22Rv1 (cell line): ENCODE results near the gene FOXS1.

Experiments used
- H3K27ac ChIP-seq: fragments of 450-650 bp; 2 replicates; pipeline ENCODE4 v1.5.1; 2017
- CTCF ChIP-seq: fragments of 450-650 bp; IDR thresholded peaks from 2 replicates; pipeline ENCODE4 v1.5.1; 2017; ENCODE audit warnings: mild to moderate bottlenecking
- ZFX ChIP-seq: fragments of 450-650 bp; IDR thresholded peaks from 2 replicates; pipeline ENCODE4 v1.6.1; 2017; ENCODE audit warnings: antibody characterized with exemption, borderline replicate concordance

The FOXS1 gene

GRCh38 chr20:31853481-31853880 is 8.1 kb upstream of the FOXS1 start:
- H3K27ac ChIP-seq = no peak overlapping the region
- TF ChIP-seq ZFX = no peak
- no peak for TF ChIP-seq CTCF

- TF ChIP-seq CTCF = no peak
- H3K27ac ChIP-seq = no peak overlapping the region
Measured at GRCh38 chr20:31851240-31851955, 6.0 kb upstream of the FOXS1 start.

GRCh38 chr20:31849306-31849930 is 4.0 kb upstream of the FOXS1 start:
- TF ChIP-seq ZFX (no peak), CTCF (no peak)
- no peak overlapping the region for H3K27ac ChIP-seq

- no peak overlapping the region for H3K27ac ChIP-seq
- TF ChIP-seq ZFX = no peak
- no peak for TF ChIP-seq CTCF
Measured at GRCh38 chr20:31848088-31848999, 2.9 kb upstream of the FOXS1 start.

- no peak for TF ChIP-seq ZFX
- TF ChIP-seq CTCF = peak; percentile 72
- no peak overlapping the region for H3K27ac ChIP-seq
Measured at GRCh38 chr20:31846793-31847138, 1.4 kb upstream of the FOXS1 start.

- TF ChIP-seq ZFX = no peak
- no peak for TF ChIP-seq CTCF
- H3K27ac ChIP-seq = no peak overlapping the region
Measured at GRCh38 chr20:31844737-31845299, 586 bp downstream of the FOXS1 start.
